Measurements from ENCODE around the gene SLC29A2. TPM values are rescaled to one million over a fixed set of nuclear protein-coding genes. Genes with fewer than 3 reads are reported as not detected.

The SLC29A2 gene
- polyA plus RNA-seq (2012; ENCODE audit: insufficient read depth, insufficient read length, low read depth): 11.9 TPM

- Histone ChIP-seq H3K9me3 (no peaks in the 10 kb centered on the region), H3K27me3 (no peaks in the 10 kb centered on the region), H3K4me3 (ENCODE audit: low read depth, low read length) (peak within 1 kb of the TSS; percentile 85), H3K36me3 (peaks cover 10% of the 10 kb centered on the region), H3K4me1 (no peaks in the 10 kb centered on the region)
- TF ChIP-seq, protein P1, sequence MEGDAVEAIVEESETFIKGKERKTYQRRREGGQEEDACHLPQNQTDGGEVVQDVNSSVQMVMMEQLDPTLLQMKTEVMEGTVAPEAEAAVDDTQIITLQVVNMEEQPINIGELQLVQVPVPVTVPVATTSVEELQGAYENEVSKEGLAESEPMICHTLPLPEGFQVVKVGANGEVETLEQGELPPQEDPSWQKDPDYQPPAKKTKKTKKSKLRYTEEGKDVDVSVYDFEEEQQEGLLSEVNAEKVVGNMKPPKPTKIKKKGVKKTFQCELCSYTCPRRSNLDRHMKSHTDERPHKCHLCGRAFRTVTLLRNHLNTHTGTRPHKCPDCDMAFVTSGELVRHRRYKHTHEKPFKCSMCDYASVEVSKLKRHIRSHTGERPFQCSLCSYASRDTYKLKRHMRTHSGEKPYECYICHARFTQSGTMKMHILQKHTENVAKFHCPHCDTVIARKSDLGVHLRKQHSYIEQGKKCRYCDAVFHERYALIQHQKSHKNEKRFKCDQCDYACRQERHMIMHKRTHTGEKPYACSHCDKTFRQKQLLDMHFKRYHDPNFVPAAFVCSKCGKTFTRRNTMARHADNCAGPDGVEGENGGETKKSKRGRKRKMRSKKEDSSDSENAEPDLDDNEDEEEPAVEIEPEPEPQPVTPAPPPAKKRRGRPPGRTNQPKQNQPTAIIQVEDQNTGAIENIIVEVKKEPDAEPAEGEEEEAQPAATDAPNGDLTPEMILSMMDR (IDR thresholded peaks at IDR 0.05; ENCODE audit: low read depth, low read length): no peak
- DNase-seq: peak; percentile 90
Measured at GRCh38 chr11:66371627-66372415, at the start of gene SLC29A2. Gene SLC29A2 (minus strand): TSS chr11:66371760. CDS start chr11:66371591, 169 bp downstream.

DNA sequence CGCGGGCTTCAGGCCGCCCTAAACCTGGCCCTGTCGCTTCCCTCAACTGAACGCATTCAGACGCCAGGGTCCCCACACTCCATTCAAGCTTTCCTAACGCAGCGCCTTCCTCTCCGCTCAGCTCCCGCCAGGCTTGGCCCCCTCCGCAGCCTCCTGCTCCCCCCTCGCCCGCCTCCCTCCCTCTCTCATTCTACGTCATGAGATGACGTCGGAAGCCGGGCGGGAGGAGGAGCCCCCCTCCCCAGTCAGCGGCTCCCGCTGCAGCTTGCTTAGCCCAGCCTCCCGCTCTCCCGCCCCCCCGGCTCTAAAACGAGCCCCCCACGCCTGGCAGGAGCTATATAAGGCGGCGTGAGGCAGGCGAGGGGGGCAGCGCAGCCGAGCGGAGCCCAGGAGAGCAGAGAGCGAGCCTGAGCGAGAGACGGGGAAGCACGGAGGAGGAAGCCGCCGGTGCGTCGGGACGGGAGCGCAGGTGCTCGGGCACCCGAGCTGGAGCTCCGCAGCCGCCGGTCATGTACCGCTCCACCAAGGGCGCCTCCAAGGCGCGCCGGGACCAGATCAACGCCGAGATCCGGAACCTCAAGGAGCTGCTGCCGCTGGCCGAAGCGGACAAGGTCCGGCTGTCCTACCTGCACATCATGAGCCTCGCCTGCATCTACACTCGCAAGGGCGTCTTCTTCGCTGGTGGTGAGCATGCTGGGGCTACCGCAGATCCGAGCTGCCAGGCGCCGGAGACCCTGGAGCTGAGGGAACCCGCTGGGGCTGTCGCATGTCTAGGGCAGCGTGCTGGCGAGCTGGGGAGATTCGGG lies 49.3 kb upstream of the SLC29A2 start, which contains the start of gene NPAS4:
Gene NPAS4, plus strand, starts transcription at position 365 of the 806 bp plus-strand sequence. Its CDS starts 145 bp downstream, at position 510.
- TF ChIP-seq, protein P1 (IDR thresholded peaks at IDR 0.05; ENCODE audit: low read depth, low read length): no peak
- Histone ChIP-seq H3K4me1 (peaks cover 4% of the 10 kb centered on the region), H3K4me3 (ENCODE audit: low read depth, low read length) (peak within 1 kb of the TSS; percentile 68), H3K27me3 (peaks cover 27% of the 10 kb centered on the region), H3K9me3 (no peaks in the 10 kb centered on the region), H3K36me3 (no peaks in the 10 kb centered on the region)
- DNase-seq: peak; percentile 65

- TF ChIP-seq, protein P1 (IDR thresholded peaks at IDR 0.05; ENCODE audit: low read depth, low read length): no peak
- DNase-seq: peak; percentile 85
- Histone ChIP-seq H3K4me3 (ENCODE audit: low read depth, low read length) (peak overlapping the region; percentile 68), H3K9me3 (no peaks in the 10 kb centered on the region), H3K4me1 (peaks cover 4% of the 10 kb centered on the region), H3K27me3 (peaks cover 27% of the 10 kb centered on the region), H3K36me3 (no peaks in the 10 kb centered on the region)
Measured at GRCh38 chr11:66419825-66420224, 48.3 kb upstream of the SLC29A2 start.

GRCh38 chr11:66418986-66419308 lies 47.4 kb upstream of the SLC29A2 start:
- DNase-seq: no peak
- Histone ChIP-seq H3K4me3 (ENCODE audit: low read depth, low read length) (no peak overlapping the region), H3K9me3 (no peaks in the 10 kb centered on the region), H3K4me1 (peaks cover 4% of the 10 kb centered on the region), H3K36me3 (no peaks in the 10 kb centered on the region), H3K27me3 (peaks cover 27% of the 10 kb centered on the region)
- TF ChIP-seq, protein P1 (IDR thresholded peaks at IDR 0.05; ENCODE audit: low read depth, low read length): no peak

DNA sequence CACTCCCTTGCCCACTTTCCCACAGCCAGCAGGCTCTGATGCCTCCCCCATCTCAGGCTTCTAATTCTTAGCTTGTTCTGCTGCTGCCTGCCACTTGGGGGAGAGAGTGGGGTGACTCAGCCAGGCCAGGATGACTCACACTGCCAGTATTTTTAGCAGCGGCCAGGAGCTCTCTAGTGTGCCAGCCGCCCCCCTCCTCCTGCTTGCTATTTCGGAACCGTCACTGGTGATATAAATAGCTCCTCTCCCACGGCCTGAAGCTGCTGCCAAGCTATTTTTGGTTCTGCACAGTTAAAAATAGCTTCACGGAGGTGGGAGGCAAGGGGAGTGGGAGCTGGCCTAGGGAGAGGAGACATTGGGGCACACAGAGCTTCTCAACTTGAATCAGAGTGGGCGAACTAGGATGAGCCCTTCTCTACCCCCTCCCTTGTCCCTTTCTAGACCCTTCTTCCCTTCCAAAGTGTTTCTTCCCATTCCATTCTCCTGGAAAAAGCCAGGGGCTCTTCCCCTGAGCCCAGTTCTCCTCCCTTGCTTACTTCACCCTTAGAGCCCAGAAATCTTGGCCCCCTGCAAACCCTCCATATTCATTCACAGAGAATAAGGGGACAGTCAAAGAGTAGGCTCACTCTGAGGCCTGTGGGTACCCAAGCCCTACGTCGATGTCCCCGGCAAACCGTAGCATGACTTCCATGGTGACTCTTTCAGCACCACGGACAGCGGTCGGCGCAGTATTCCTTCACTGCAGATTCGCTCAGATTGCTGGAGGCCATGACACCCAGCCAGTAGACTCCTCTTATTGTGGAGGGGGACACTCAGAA lies 46.8 kb upstream of the SLC29A2 start:
- no peaks in the 10 kb centered on the region for H3K36me3 ChIP-seq
- peak; percentile 82 for DNase-seq
- H3K27me3 ChIP-seq: peaks cover 27% of the 10 kb centered on the region
- H3K9me3 ChIP-seq: no peaks in the 10 kb centered on the region
- H3K4me1 ChIP-seq: peaks cover 4% of the 10 kb centered on the region
- H3K4me3 ChIP-seq (ENCODE audit: low read depth, low read length): no peak overlapping the region
- TF ChIP-seq, protein P1 (IDR thresholded peaks at IDR 0.05; ENCODE audit: low read depth, low read length): peak; percentile 67

Data from BE2C (cell line).